HCT116 (cell line): ENCODE data around the gene NAALADL2.

Experiments used
- CEBPB ChIP-seq: IDR thresholded peaks from 2 replicates; pipeline ENCODE4 v1.6.1; 2012; ENCODE audit warnings: low read depth
- EGR1 ChIP-seq: IDR thresholded peaks from 2 replicates; pipeline ENCODE4 v1.6.1; 2012; ENCODE audit warnings: low read depth
- POLR2A ChIP-seq: IDR thresholded peaks from 2 replicates; pipeline ENCODE4 v1.7.0; 2011; ENCODE audit warnings: borderline replicate concordance; ENCODE audit not compliant: insufficient read depth, insufficient read length; ENCODE audit errors: extremely low read depth
- POLR2AphosphoS5 ChIP-seq: IDR thresholded peaks from 2 replicates; pipeline ENCODE4 v1.6.1; 2011; ENCODE audit warnings: mild to moderate bottlenecking, low read depth, low read length, moderate library complexity
- RAD21 ChIP-seq: IDR thresholded peaks from 2 replicates; pipeline ENCODE4 v1.6.1; 2012; ENCODE audit warnings: low read depth, mild to moderate bottlenecking
- SIN3A ChIP-seq: IDR thresholded peaks from 2 replicates; pipeline ENCODE4 v1.6.1; 2012; ENCODE audit warnings: low read depth
- SRF ChIP-seq: IDR thresholded peaks from 2 replicates; pipeline ENCODE4 v1.6.1; 2012; ENCODE audit warnings: low read depth
- ZFX ChIP-seq: fragments of 450-650 bp; IDR thresholded peaks from 2 replicates; pipeline ENCODE4 v1.6.1; 2017
- TF ChIP-seq, protein P1 (sequence below), 3 experiments: fragments of 200-600 bp in 1 of 3; sonication (generic) in 1 of 3; IDR thresholded peaks in 2 of 3; conservative IDR thresholded peaks in 1 of 3; 2 replicates each; pipeline ENCODE4 v1.5.1; 2012 to 2017; ENCODE audit warnings: low read depth in 2 of 3, low read length in 2 of 3, antibody characterized with exemption in 1 of 3, borderline replicate concordance in 1 of 3, control low read depth in 1 of 3, mild to moderate bottlenecking in 1 of 3, mixed read lengths in 1 of 3, mixed run types in 1 of 3, moderate library complexity in 1 of 3; ENCODE audit not compliant: insufficient read depth in 1 of 3
- TF ChIP-seq, protein P2 (sequence below): IDR thresholded peaks from 2 replicates; pipeline ENCODE4 v1.6.1; 2012

DNA sequence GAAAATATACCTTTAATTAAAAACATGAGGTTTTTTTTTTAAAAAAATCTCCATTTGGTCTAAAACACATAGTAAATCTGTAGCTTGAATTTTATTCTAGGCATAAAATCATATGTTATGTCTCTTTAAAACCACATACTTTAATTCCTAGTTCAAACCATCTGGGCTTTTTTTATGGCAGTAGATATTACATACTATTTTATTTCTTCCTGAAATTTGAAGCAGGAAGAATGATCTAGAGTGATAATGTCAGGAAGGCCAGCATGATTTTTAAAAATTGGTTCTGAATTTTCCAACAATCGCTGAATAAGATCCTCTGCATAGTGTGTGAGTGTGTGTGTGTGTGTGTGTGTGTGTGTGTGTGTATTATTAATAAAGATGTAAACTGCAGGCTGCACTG lies 420.3 kb downstream of the NAALADL2 start:
- TF ChIP-seq POLR2A: no peak
- no peak for TF ChIP-seq RAD21
- TF ChIP-seq, protein P1, sequence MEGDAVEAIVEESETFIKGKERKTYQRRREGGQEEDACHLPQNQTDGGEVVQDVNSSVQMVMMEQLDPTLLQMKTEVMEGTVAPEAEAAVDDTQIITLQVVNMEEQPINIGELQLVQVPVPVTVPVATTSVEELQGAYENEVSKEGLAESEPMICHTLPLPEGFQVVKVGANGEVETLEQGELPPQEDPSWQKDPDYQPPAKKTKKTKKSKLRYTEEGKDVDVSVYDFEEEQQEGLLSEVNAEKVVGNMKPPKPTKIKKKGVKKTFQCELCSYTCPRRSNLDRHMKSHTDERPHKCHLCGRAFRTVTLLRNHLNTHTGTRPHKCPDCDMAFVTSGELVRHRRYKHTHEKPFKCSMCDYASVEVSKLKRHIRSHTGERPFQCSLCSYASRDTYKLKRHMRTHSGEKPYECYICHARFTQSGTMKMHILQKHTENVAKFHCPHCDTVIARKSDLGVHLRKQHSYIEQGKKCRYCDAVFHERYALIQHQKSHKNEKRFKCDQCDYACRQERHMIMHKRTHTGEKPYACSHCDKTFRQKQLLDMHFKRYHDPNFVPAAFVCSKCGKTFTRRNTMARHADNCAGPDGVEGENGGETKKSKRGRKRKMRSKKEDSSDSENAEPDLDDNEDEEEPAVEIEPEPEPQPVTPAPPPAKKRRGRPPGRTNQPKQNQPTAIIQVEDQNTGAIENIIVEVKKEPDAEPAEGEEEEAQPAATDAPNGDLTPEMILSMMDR (IDR thresholded peaks at IDR 0.05 in 2 of 3, conservative IDR thresholded peaks at IDR 0.05 in 1 of 3; ENCODE audit: borderline replicate concordance in 1 of 3, insufficient read depth in 1 of 3, low read depth in 2 of 3, low read length in 2 of 3): no peak
- TF ChIP-seq SRF: no peak
- TF ChIP-seq ZFX: no peak
- no peak for TF ChIP-seq SIN3A
- TF ChIP-seq, protein P2, sequence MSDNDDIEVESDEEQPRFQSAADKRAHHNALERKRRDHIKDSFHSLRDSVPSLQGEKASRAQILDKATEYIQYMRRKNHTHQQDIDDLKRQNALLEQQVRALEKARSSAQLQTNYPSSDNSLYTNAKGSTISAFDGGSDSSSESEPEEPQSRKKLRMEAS: no peak
- no peak for TF ChIP-seq EGR1
- no peak for TF ChIP-seq POLR2AphosphoS5
- no peak for TF ChIP-seq CEBPB
